DMS53 (cell line): ENCODE results near the gene RIPK1.

Experiments
- DNase-seq: peaks from one replicate; lab custom pipeline; 2025; lab: John Stamatoyannopoulos, UW

RIPK1 gene

GRCh38 chr6:3163248-3163594, 94.9 kb downstream of the RIPK1 start:
- DNase-seq: no peak

DNA sequence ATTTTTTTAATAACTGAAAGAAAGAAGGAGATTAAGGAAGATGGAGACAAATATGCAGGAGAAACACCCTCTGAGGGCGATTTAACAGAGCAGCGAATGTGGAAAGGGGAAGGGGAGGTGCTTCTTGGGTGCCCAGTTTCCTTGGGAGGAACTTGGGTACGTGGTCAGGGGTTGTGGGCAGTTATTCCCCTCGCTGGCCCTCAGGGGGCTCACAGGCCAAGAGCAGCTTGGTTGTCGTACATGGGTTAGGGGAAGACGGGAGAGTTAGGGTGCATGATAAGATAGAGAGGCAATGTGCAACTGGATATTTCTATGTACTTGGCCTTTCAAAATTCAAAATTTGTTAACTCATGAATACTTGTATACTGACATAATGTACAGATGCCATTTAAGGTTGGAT, 96.1 kb downstream of the RIPK1 start:
- no peak for DNase-seq
